GM19395 (cell line): ENCODE data around the gene PLLP.
"Not testable (repeated sequence)": the region's sequence is repeated elsewhere in the genome, so short reads cannot be mapped to it uniquely, and the experiment has no call there.

Experiments used
- ATAC-seq: cut with Tn5 transposase; IDR thresholded peaks from one replicate; pipeline ENCODE4 v1.9.1; 2021; ENCODE audit warnings: mild to moderate bottlenecking, moderate library complexity; ENCODE audit not compliant: unreplicated experiment

Gene PLLP

GRCh38 chr16:57275946-57276345 lies 8.5 kb downstream of the PLLP start:
- ATAC-seq = not testable (repeated sequence)

GRCh38 chr16:57273826-57274225 lies 10.6 kb downstream of the PLLP start:
- ATAC-seq = no peak

GRCh38 chr16:57273359-57273758 lies 11.1 kb downstream of the PLLP start:
- no peak for ATAC-seq

- ATAC-seq = no peak
Measured at GRCh38 chr16:57271867-57272495, 12.5 kb downstream of the PLLP start.

- ATAC-seq = no peak
Measured at GRCh38 chr16:57271063-57271345, 13.5 kb downstream of the PLLP start.

GRCh38 chr16:57270221-57271062 lies 14.0 kb downstream of the PLLP start:
- ATAC-seq = no peak

- ATAC-seq = no peak
Measured at GRCh38 chr16:57268804-57269800, 15.4 kb downstream of the PLLP start.

GRCh38 chr16:57267343-57267742 lies 17.1 kb downstream of the PLLP start:
- ATAC-seq = not testable (repeated sequence)

- no peak for ATAC-seq
Measured at GRCh38 chr16:57266531-57267260, 17.8 kb downstream of the PLLP start.

- no peak for ATAC-seq
Measured at GRCh38 chr16:57265850-57266530, 18.5 kb downstream of the PLLP start.

- ATAC-seq = no peak
Measured at GRCh38 chr16:57264950-57265371, 19.5 kb downstream of the PLLP start.

- ATAC-seq = no peak
Measured at GRCh38 chr16:57264381-57264780, 20.1 kb downstream of the PLLP start.

GRCh38 chr16:57263541-57264351 lies 20.7 kb downstream of the PLLP start:
- no peak for ATAC-seq

GRCh38 chr16:57262841-57263540 lies 21.5 kb downstream of the PLLP start:
- no peak for ATAC-seq

- ATAC-seq = no peak
Measured at GRCh38 chr16:57261806-57262205, 22.7 kb downstream of the PLLP start.

- ATAC-seq = no peak
Measured at GRCh38 chr16:57260294-57260929, 24.1 kb downstream of the PLLP start.

GRCh38 chr16:57258910-57259475 lies 25.5 kb downstream of the PLLP start:
- ATAC-seq = no peak
